ENCODE results near the gene CYFIP2. TPM values are rescaled to one million over a fixed set of nuclear protein-coding genes. Genes with fewer than 3 reads are reported as not detected.
"Not testable (repeated sequence)": the region's sequence is repeated elsewhere in the genome, so short reads cannot be mapped to it uniquely, and the experiment has no call there.

CYFIP2 gene
- total RNA-seq, 1 donor from 2014 or later: 5.5 TPM

DNA sequence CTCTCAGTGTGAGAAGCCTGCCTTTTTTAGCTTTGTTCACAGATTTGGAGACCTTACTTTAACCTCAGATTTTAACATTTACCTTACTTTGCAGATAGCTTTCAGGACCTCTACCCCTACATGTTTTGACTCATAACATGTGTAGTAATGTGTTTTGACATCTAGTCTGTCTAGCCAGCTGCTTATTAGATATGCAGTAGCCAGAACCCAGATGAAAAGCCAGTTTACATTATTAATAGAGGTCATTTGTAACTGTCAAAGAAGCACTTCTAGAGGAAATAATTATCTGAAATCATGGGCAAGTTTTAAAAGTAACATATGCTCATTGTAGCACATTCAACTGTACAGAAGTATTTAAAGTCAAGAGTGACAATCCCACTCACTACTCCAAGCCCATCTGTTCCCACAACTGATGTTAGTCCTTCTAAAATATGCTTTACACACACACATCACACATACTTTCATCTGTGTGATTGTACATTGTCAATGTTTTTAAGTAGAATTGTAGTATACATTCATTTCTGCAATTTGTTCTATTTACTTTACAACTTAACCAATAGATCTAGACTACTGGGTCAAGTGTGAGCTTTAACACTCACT is 122.3 kb downstream of the CYFIP2 start:
- no peak for DNase-seq (ENCODE audit: low read depth)

- no peak for DNase-seq (ENCODE audit: low read depth)
Observed at GRCh38 chr5:157389103-157389502, 123.2 kb downstream of the CYFIP2 start.

- no peak for DNase-seq (ENCODE audit: low read depth)
Observed at GRCh38 chr5:157390133-157390532, 124.2 kb downstream of the CYFIP2 start.

DNA sequence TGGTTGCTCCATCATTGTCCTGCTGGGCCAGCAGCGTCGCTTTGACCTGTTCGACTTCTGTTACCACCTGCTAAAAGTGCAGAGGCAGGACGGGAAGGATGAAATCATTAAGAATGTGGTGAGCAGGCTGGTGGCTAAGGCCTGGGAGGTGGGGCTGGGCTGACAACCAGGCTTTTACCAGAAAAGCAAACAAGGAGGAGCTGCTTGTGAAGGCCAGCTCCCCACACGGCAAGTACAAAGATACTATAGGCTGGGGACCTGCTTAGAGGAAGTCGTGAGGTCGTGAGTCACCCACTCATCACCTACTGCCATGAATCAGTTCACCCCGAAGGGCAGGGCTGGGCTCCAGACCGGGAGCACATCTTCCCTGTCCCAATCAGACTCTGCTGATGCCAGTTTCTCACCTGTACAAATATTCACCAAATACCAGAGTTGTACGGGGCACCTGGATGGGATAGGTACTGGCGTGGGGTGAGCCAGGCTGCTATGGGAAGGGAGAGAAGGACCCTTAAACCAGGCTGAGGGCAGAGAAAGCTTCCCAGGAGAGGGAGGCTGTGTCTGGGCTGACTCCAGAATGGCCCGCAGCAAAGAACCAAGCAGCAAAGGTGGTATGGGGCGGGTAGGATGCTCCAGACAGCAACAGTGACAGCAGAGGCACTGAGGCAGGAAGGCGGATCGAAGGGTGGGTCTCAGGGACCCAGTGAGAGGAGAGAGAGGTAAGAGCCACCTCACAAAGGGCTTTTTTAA is 124.8 kb downstream of the CYFIP2 start:
- peak; percentile 51 for DNase-seq (ENCODE audit: low read depth)

DNA sequence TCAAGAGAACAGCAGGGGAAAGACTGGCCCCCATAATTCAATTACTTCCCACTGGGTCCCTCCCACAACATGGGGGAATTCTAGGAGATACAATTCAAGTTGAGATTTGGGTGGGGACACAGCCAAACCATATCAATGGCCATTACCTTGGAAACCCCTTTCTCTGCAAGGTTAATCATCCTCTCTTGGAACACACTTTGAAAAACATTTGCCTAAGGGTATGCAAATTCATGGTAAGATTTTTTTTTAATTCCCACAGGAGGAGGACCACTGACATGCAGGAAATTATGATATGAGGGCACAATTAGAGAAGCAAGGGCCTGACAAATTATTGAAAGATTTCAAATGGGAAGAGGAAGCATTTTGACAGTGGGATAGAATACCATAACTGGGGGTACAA is 132.4 kb downstream of the CYFIP2 start:
- DNase-seq (ENCODE audit: low read depth): no peak

DNA sequence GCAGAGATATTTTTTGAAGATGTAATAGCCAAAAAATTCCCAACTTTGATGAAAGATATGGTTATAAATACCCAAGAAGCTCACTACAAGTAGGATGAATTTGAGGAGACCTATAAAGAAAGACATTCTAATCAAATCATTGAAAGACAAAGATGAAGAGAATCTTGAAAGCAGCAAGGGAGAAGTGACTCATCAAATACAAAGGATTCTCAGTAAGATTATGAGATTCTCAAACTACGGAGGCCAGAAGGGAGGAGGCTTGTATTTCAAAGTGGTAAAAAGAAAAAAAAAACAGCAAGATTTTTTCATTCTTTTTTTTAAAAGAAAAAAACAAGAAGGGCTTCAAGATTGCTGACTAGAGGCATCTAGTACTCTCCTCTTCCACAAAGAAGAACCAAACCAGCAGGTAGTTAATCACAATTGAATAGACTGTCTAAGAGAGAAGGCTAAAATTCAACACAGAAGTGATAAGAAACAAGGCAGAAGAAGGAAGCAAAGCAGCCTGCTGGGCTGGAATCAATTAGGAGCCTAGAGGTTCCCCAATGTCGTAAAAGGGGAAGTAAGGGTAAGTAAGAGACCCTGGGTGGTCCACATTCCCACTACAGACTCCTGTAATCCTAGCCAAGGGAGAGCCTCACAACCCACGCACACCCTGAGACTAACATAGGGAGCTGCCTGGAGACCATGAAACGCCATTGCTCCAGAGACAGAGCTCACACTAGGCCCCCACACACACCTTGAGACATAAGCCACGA is 135.0 kb downstream of the CYFIP2 start:
- no peak for DNase-seq (ENCODE audit: low read depth)

GRCh38 chr5:157415838-157416237 is 149.9 kb downstream of the CYFIP2 start:
- DNase-seq (ENCODE audit: low read depth): no peak

GRCh38 chr5:157419521-157419920 is 153.6 kb downstream of the CYFIP2 start:
- DNase-seq (ENCODE audit: low read depth): not testable (repeated sequence)

DNA sequence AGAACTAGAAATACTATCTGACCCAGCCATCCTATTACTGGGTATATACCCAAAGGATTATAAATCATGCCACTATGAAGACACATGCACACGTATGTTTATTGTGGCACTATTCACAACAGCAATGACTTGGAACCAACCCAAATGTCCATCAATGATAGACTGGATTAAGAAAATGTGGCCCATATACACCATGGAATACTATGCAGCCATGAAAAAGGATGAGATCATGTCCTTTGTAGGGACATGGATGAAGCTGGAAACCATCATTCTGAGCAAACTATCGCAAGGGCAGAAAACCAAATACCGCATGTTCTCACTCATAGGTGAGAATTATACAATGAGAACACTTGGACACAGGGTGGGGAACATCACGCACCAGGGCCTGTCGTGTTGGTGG is 164.0 kb downstream of the CYFIP2 start:
- DNase-seq (ENCODE audit: low read depth): not testable (repeated sequence)

GRCh38 chr5:157431544-157432200 is 165.7 kb downstream of the CYFIP2 start:
- peak; percentile 77 for DNase-seq (ENCODE audit: low read depth)

- DNase-seq (ENCODE audit: low read depth): no peak
Observed at GRCh38 chr5:157434096-157434495, 168.2 kb downstream of the CYFIP2 start.

DNA sequence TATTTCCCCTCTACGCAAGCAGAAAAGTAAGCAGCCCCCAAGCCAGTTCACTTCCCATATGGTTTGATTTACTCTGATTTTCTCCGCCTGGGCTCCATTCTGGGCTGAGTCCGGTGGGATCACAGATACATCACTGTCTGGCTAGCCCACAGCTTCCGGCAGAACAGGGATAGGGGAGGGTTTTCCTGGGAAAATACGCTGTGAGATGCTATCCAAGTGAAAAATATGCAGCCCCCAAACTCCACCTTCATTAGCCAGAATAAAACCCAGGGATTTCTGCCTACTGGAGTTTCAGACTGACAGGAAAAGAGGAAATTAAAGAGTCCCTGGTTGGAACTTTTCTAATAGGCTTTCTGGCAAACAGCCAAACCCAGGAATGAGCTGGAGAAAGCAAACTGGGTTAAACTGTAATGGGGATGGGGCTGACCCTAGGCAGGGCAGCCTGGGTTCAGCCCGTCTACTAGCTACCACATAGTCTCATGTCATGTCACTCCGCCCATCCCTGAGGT is 177.2 kb downstream of the CYFIP2 start:
- DNase-seq (ENCODE audit: low read depth): no peak

GRCh38 chr5:157444224-157444623 is 178.3 kb downstream of the CYFIP2 start:
- no peak for DNase-seq (ENCODE audit: low read depth)

Other genes with a start within 250 kb of the CYFIP2 start
- 0.43 TPM in 1 of 2 replicates, not detected in the other for gene HAVCR1, start 207.0 kb upstream of the CYFIP2 start, total RNA-seq
- 0.37 and 2.4 TPM in 2 replicates for gene HAVCR2, start 157.1 kb upstream of the CYFIP2 start, total RNA-seq
- 12.4 and 16.0 TPM in 2 replicates for gene MED7, start 123.3 kb upstream of the CYFIP2 start, total RNA-seq
- not detected in 2 replicates for gene GARIN3, start 99.9 kb upstream of the CYFIP2 start, total RNA-seq
- gene ITK, start 85.3 kb upstream of the CYFIP2 start, total RNA-seq: not detected in 2 replicates
- gene NIPAL4, start 194.1 kb downstream of the CYFIP2 start, total RNA-seq: 0.10 TPM in 1 of 2 replicates, not detected in the other

Data from myocyte (in vitro differentiated cells).